CD14-positive monocyte (primary cell): ENCODE data around the gene MAB21L1. TPM values are rescaled to one million over a fixed set of nuclear protein-coding genes. Genes with fewer than 3 reads are reported as not detected.

ENCODE experiments used
- DNase-seq, 3 donors: peaks; one replicate each; pipeline ENCODE4 v3.0.0-alpha.2; 2011 to 2022
- H2AFZ ChIP-seq: 2 replicates; pipeline ENCODE4 v1.6.0; 2012; ENCODE audit warnings: mild to moderate bottlenecking, low read depth, low read length, inconsistent platforms; ENCODE audit not compliant: insufficient read depth, poor library complexity, severe bottlenecking
- H3K27ac ChIP-seq, 2 donors: 1 replicate in 1 of 2; 2 replicates in 1 of 2; pipeline ENCODE4 v1.5.1; 2012 to 2013; ENCODE audit warnings: low read length in 2 of 2, control low read depth in 1 of 2, inconsistent platforms in 1 of 2, low read depth in 1 of 2, mild to moderate bottlenecking in 1 of 2
- H3K27me3 ChIP-seq, 2 donors: one replicate each; pipeline versions ENCODE4 v1.6.0 to v1.6.1; 2011 to 2013; ENCODE audit warnings: low read length in 2 of 2; ENCODE audit not compliant: control insufficient read depth in 2 of 2, insufficient read depth in 2 of 2
- H3K36me3 ChIP-seq, 2 donors: replicated peaks in 1 of 2; 1 replicate in 1 of 2; 2 replicates in 1 of 2; pipeline versions ENCODE4 v1.5.1 to v1.6.1; 2012 to 2013; ENCODE audit warnings: low read length in 2 of 2, control low read depth in 1 of 2, inconsistent platforms in 1 of 2, mild to moderate bottlenecking in 1 of 2; ENCODE audit not compliant: insufficient read depth in 2 of 2, control insufficient read depth in 1 of 2
- H3K4me1 ChIP-seq, 2 donors: 1 replicate in 1 of 2; 2 replicates in 1 of 2; pipeline versions ENCODE4 v1.5.1 to v1.6.1; 2012 to 2013; ENCODE audit warnings: low read length in 2 of 2, control low read depth in 1 of 2, inconsistent platforms in 1 of 2, mild to moderate bottlenecking in 1 of 2, moderate library complexity in 1 of 2; ENCODE audit not compliant: insufficient read depth in 2 of 2, control insufficient read depth in 1 of 2
- H3K4me2 ChIP-seq: replicated peaks from 2 replicates; pipeline ENCODE3; 2012; ENCODE audit warnings: low read length, moderate library complexity, mild to moderate bottlenecking; ENCODE audit not compliant: poor library complexity, severe bottlenecking; ENCODE audit errors: extremely low read depth
- H3K4me3 ChIP-seq, 3 experiments: fragments of 200-600 bp in 1 of 3; sonication (generic) in 1 of 3; replicated peaks in 1 of 3; 1 replicate in 2 of 3; 2 replicates in 1 of 3; pipeline ENCODE4 v1.5.1; 2011 to 2013; ENCODE audit warnings: low read length in 3 of 3, mild to moderate bottlenecking in 3 of 3, control low read depth in 2 of 3, low read depth in 2 of 3, inconsistent platforms in 1 of 3, moderate library complexity in 1 of 3
- H3K79me2 ChIP-seq: 2 replicates; pipeline ENCODE4 v1.6.0; 2012; ENCODE audit warnings: mild to moderate bottlenecking, control low read depth, inconsistent platforms, low read length, moderate library complexity; ENCODE audit not compliant: insufficient read depth
- H3K9ac ChIP-seq: 2 replicates; pipeline ENCODE4 v1.6.0; 2017; ENCODE audit warnings: low read length, mild to moderate bottlenecking; ENCODE audit not compliant: insufficient read depth, poor library complexity, severe bottlenecking
- H3K9me3 ChIP-seq, 2 donors: replicated peaks in 1 of 2; 1 replicate in 1 of 2; 2 replicates in 1 of 2; pipeline versions ENCODE4 v1.5.1 to v1.6.1; 2012 to 2013; ENCODE audit warnings: low read length in 2 of 2, control low read depth in 1 of 2; ENCODE audit not compliant: control insufficient read depth in 1 of 2, insufficient read depth in 1 of 2
- H4K20me1 ChIP-seq: 2 replicates; pipeline ENCODE4 v1.6.0; 2012; ENCODE audit warnings: mild to moderate bottlenecking, low read length, control low read depth, moderate library complexity; ENCODE audit not compliant: insufficient read depth
- H3K27ac Mint-ChIP-seq, 7 donors: one replicate each; pipeline ENCODE4 v1.8.0; 2020; ENCODE audit warnings: mild to moderate bottlenecking in 7 of 7, mixed read lengths in 7 of 7, moderate library complexity in 6 of 7, inconsistent platforms in 2 of 7
- H3K27me3 Mint-ChIP-seq, 3 donors: one replicate each; pipeline ENCODE4 v1.8.0; 2021 to 2022; ENCODE audit warnings: low read depth in 3 of 3, mild to moderate bottlenecking in 3 of 3, mixed read lengths in 3 of 3, moderate library complexity in 3 of 3, inconsistent platforms in 1 of 3
- H3K36me3 Mint-ChIP-seq, 2 donors: one replicate each; pipeline ENCODE4 v1.8.0; 2020; ENCODE audit warnings: mixed read lengths in 2 of 2, inconsistent platforms in 1 of 2, mild to moderate bottlenecking in 1 of 2
- H3K4me1 Mint-ChIP-seq: one replicate; pipeline ENCODE4 v1.8.0; 2020; ENCODE audit warnings: mild to moderate bottlenecking, mixed read lengths
- H3K4me3 Mint-ChIP-seq, 2 donors: one replicate each; pipeline ENCODE4 v1.8.0; 2020; ENCODE audit warnings: mild to moderate bottlenecking in 2 of 2, mixed read lengths in 2 of 2, moderate library complexity in 1 of 2
- H3K9me3 Mint-ChIP-seq, 7 donors: one replicate each; pipeline ENCODE4 v1.8.0; 2020 to 2022; ENCODE audit warnings: mixed read lengths in 7 of 7, mild to moderate bottlenecking in 6 of 7, moderate library complexity in 6 of 7, inconsistent platforms in 2 of 7
- CTCF ChIP-seq: fragments of 200-600 bp; IDR thresholded peaks from one replicate; pipeline ENCODE4 v1.8.0; 2022; ENCODE audit warnings: antibody characterized with exemption, mild to moderate bottlenecking
- WGBS: methylation state at CpG from one replicate; pipeline ENCODE4 v1.1.5; 2013; ENCODE audit warnings: missing lambda C conversion rate; ENCODE audit not compliant: insufficient coverage; 5-methylcytosine and 5-hydroxymethylcytosine counted together
- intact Hi-C, 2 donors: fragments of 100-400 bp; cut with micrococcal nuclease; formaldehyde crosslinking; loops; one replicate each; pipeline versions ENCODE4 v1.15.0 to v1.15.1; 2023
- polyA plus RNA-seq, 3 donors: library from polyadenylated mRNA; depleted of rRNA in 1 of 3; unstranded in 2 of 3; stranded (reverse) in 1 of 3; fragments of 300-500 nt in 2 of 3; fragments of >200 nt in 1 of 3; fragmentation: Illumina TruSeq in 2 of 3; gene quantifications; 1 replicate in 2 of 3; 2 replicates in 1 of 3; pipeline ENCODE4 v1.2.3, GENCODE V29; 2012 to 2021

The MAB21L1 gene
- polyA plus RNA-seq, 3 donors: not detected

- Histone ChIP-seq H3K9me3 (peaks cover 0 to 39% of the 10 kb centered on the region in 2 donors), H3K27ac (no peak overlapping the region), H3K79me2 (no peaks in the 10 kb centered on the region), H4K20me1 (no peaks in the 10 kb centered on the region), H3K4me2 (no peak overlapping the region), H3K4me3 (no peak overlapping the region), H3K36me3 (no peaks in the 10 kb centered on the region), H3K9ac (no peak overlapping the region), H3K27me3 (peaks cover 85 to 100% of the 10 kb centered on the region in 2 donors), H2AFZ (no peak overlapping the region), H3K4me1 (peaks cover 26 to 27% of the 10 kb centered on the region in 2 donors)
- TF ChIP-seq CTCF: no peak
- no peak for DNase-seq
- Mint-ChIP-seq H3K9me3 (peaks cover 0 to 30% (median 20%) of the 10 kb centered on the region in 7 donors), H3K36me3 (peaks cover 2 to 15% of the 10 kb centered on the region in 2 donors), H3K27ac (no peak overlapping the region), H3K4me1 (peaks cover 37% of the 10 kb centered on the region), H3K27me3 (peaks cover 87 to 93% (median 92%) of the 10 kb centered on the region in 3 donors), H3K4me3 (peak overlapping the region in 1 of 2 donors; percentile 47)
- intact Hi-C loops: no loop called here
Observed at GRCh38 chr13:35473206-35473775, 3.2 kb downstream of the MAB21L1 start.

DNA sequence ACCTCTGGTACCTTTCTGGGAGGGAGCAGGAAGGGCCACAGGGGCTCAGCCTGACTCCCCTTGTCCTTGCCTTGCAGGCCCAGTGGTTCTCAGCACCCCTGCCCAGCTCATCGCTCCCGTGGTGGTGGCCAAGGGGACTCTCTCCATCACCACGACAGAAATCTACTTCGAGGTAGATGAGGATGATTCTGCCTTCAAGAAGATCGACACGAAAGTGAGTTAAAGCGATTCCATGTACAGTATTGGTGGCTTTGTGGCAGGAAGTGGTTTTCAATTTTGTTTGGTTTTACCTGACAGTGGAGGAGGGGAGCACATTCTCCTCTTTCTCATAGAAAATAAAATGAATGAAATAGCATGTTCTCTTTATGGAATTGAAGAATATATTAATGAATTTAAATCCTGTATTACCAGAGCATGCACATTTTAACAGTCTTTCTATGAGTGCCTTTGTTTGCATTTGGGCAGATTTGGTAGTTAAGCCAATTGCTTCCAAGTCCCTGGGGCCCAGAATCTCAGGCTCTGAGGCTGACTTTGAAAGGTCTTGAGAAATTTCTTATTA is 4.1 kb downstream of the MAB21L1 start:
- H3K4me1 Mint-ChIP-seq: peaks cover 33% of the 10 kb centered on the region

More for the DNA sequence above, 4.1 kb downstream of the MAB21L1 start:
- Histone ChIP-seq H2AFZ (no peak overlapping the region), H3K27ac (no peak overlapping the region), H3K9me3 (peaks cover 0 to 39% of the 10 kb centered on the region in 2 donors), H3K4me1 (peaks cover 26 to 27% of the 10 kb centered on the region in 2 donors), H3K4me3 (no peak overlapping the region), H3K9ac (no peak overlapping the region), H4K20me1 (no peaks in the 10 kb centered on the region), H3K79me2 (no peaks in the 10 kb centered on the region), H3K27me3 (peaks cover 79 to 94% of the 10 kb centered on the region in 2 donors), H3K4me2 (no peak overlapping the region), H3K36me3 (no peaks in the 10 kb centered on the region)
- TF ChIP-seq CTCF: no peak
- peaks cover 0 to 15% of the 10 kb centered on the region in 2 donors for H3K36me3 Mint-ChIP-seq
- H3K27me3 Mint-ChIP-seq: peaks cover 78 to 88% (median 87%) of the 10 kb centered on the region in 3 donors
- DNase-seq: no peak
- intact Hi-C loops: no loop called here
- 53% methylated on average over 4 of the region's 7 CpGs for WGBS
- H3K4me3 Mint-ChIP-seq: peak overlapping the region in 1 of 2 donors; percentile 89
- H3K27ac Mint-ChIP-seq: no peak overlapping the region
- peaks cover 0 to 30% (median 20%) of the 10 kb centered on the region in 7 donors for H3K9me3 Mint-ChIP-seq
